Bone marrow (tissue), 2 donors: ENCODE measurements around the gene F2R.
"Not testable (repeated sequence)": the region's sequence is repeated elsewhere in the genome, so short reads cannot be mapped to it uniquely, and the experiment has no call there.

Experiments used
- DNase-seq, 2 donors: peaks; one replicate each; lab custom pipeline; 2025; lab: John Stamatoyannopoulos, UW

F2R gene

GRCh38 chr5:76755779-76756637 lies 40.1 kb downstream of the F2R start:
- no peak for DNase-seq

GRCh38 chr5:76757049-76757448 lies 41.1 kb downstream of the F2R start:
- no peak for DNase-seq

- DNase-seq = not testable (repeated sequence)
Measured at GRCh38 chr5:76761118-76761517, 45.2 kb downstream of the F2R start.

GRCh38 chr5:76762484-76762883 lies 46.6 kb downstream of the F2R start:
- DNase-seq = no peak

GRCh38 chr5:76763136-76763535 lies 47.2 kb downstream of the F2R start:
- DNase-seq = no peak

- no peak for DNase-seq
Measured at GRCh38 chr5:76764374-76764773, 48.4 kb downstream of the F2R start.

GRCh38 chr5:76765249-76765648 lies 49.3 kb downstream of the F2R start:
- no peak for DNase-seq

- no peak for DNase-seq
Measured at GRCh38 chr5:76766746-76767145, 50.8 kb downstream of the F2R start.

- not testable (repeated sequence) for DNase-seq
Measured at GRCh38 chr5:76771041-76771440, 55.1 kb downstream of the F2R start.

- no peak for DNase-seq
Measured at GRCh38 chr5:76771705-76772405, 55.9 kb downstream of the F2R start.

GRCh38 chr5:76775921-76776320 lies 60.0 kb downstream of the F2R start:
- no peak for DNase-seq

GRCh38 chr5:76776391-76776790 lies 60.5 kb downstream of the F2R start:
- DNase-seq = no peak

GRCh38 chr5:76780616-76781015 lies 64.7 kb downstream of the F2R start:
- not testable (repeated sequence) for DNase-seq

GRCh38 chr5:76781775-76782174 lies 65.8 kb downstream of the F2R start:
- no peak for DNase-seq

- DNase-seq = no peak
Measured at GRCh38 chr5:76782444-76782843, 66.5 kb downstream of the F2R start.
